Mucosa of gallbladder (tissue), 1 donor: ENCODE results near the gene RPS6KA1. TPM values are rescaled to one million over a fixed set of nuclear protein-coding genes. Genes with fewer than 3 reads are reported as not detected.
"Not testable (repeated sequence)": the region's sequence is repeated elsewhere in the genome, so short reads cannot be mapped to it uniquely, and the experiment has no call there.

Experiments used
- DNase-seq: peaks from one replicate; pipeline ENCODE4 v3.0.0-alpha.2; 2020; ENCODE audit warnings: low spot score
- total RNA-seq: library from RNA; stranded (reverse); gene quantifications from one replicate; pipeline ENCODE4 v1.2.1, GENCODE V29; 2021
- donor health status: DM: no; HTN: no; CAD: no.

RPS6KA1 gene
- total RNA-seq, 1 donor from 2014 or later: 49.2 TPM

DNA sequence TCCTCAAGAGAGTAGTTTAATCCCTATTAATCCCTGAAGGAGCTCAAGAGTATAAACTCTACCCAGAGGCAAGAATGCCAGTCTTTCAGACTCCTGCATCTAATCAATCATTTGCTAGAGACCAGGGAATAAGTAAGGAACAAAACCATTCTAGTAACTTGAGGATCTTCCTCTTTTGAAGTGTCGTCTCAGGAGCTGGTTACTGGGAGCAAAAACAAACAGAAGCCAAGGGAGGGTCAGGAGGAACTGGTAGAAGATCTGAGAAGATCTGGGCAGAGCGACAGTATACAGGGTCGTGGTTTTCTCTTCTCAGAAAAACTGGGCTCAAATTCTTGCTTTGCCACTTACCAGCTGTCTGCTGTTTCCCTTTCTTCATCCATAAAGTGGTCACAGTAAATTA, 69.3 kb downstream of the RPS6KA1 start:
- no peak for DNase-seq

DNA sequence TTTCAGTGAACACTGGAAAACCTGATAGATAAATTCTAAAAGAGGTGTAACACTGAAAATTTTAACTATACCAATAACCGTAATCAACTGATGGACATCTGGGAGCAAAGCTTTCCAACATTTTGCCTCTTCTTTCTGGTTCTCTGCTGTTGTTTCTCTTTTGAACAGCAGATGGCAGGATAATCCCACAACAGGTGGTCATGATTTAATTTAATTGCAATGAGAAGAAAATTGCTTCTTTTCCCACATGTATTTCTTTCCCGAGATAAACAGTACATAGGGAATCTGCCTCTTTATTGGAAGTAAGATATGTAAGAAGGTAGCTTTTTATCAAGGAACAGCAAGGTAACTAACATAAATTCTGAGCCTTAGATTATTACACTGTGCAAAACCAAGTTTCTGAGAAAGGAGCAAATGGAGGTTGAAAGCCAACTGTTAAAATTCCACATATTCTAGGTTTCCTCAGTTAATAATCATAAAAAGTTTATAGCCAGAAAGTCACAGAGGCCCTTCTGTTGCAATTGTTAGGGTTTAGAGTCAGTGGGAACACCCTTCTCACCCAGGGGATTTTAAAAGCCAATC, 72.9 kb downstream of the RPS6KA1 start:
- peak; percentile 63 for DNase-seq

DNA sequence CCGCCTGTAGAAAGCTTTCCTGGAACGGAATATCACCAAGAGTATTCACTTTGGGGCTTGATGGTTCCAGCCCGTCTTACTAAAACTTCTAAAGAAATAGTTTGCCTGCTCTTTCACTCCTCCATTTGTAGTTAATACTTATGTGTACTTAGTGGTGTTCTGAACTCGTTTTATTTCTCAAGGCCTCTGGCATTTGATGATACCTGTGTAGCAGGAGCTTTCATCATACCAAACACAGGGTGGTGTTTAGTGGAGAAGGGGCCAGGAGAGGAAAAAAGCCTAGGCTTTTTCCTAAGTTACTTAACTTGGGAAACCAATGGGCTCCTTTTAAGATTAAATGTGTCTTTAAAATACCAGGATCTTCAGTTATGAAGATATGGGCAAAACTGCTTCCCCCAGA, 74.3 kb downstream of the RPS6KA1 start:
- DNase-seq: no peak

DNA sequence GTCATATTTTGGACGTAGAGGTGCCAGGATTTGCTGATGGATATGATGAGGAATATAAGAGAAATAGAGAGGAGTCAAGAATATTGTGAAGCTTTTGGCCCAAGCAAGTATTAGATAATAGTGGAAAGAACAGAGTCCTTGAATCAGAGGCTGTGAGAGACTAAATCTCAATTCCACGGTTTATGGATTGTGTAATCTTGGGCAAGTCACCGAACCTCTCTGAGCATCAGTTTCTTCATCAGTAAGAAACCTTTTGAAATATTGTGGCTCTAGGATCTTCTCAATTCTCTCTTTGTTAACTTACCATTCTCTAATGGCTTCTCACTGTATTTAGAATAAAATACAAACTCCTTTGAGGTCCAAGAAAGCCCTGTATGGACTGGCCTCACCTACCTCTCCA, 77.6 kb downstream of the RPS6KA1 start:
- no peak for DNase-seq

- no peak for DNase-seq
Measured at GRCh38 chr1:26608895-26609294, 79.3 kb downstream of the RPS6KA1 start.

- no peak for DNase-seq
Measured at GRCh38 chr1:26610781-26611180, 81.2 kb downstream of the RPS6KA1 start.

- not testable (repeated sequence) for DNase-seq
Measured at GRCh38 chr1:26612627-26613026, 83.1 kb downstream of the RPS6KA1 start.

DNA sequence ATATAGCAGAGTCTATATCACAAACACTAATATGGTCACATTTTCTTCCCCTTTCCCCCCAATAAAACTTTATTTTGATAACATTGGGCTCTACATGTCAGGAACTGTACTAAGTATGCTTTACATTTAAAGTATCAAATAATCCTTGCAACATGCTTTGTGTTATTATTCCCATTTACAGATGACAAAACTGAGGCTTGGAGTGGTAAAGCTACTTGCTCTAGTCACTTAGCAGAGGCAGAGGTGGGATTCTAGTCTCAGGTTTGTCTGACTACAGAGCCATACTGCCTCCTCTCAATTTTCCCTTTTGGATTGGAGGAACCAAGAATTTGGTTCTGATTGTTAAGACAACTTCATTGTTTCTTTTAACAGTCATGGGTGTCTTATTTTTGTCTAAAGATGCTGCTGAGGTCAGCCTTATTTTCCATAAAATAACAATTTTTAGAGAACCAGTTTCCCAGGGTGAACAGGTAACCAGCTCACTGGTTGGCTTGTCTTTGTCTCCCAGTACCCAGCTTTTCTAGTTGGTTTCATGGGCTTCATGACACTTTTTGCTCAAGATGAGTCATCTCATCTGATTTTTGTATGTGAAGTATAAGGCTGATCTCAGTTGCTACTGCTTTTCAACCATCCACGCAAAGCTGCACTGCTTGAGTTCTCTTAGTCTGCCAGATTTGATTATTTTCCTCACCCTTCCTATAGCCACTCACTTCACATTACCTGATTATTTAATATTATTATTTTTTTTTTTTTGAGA, 85.3 kb downstream of the RPS6KA1 start:
- no peak for DNase-seq

- no peak for DNase-seq
Measured at GRCh38 chr1:26616881-26617280, 87.3 kb downstream of the RPS6KA1 start.

DNA sequence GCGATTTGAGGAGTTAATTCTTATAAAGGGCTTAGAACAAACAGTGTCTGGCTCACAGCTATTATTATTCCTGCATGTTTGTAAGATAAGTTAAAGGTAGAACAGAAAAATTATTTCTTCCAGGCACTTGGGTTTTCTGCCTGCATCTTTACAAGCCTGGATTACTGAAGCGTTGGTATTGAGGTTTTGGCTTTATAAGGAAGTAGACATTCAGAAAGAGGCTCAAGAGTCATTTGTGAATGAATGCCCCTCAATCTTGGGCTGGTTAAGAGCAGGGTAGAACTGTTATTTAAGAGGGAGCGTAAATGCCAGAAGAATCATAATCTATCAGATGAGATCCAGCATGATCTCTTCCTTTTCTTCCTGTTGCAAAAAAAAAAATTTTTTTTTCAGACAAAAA, 89.0 kb downstream of the RPS6KA1 start:
- no peak for DNase-seq

Other genes starting within 250 kb of the RPS6KA1 start
- 133 TPM for gene SH3BGRL3, start 249.7 kb upstream of the RPS6KA1 start, total RNA-seq
- 21.3 TPM for gene UBXN11, start 223.1 kb upstream of the RPS6KA1 start, total RNA-seq
- 21.1 TPM for gene CD52, start 211.8 kb upstream of the RPS6KA1 start, total RNA-seq
- 25.5 TPM for gene CRYBG2, start 175.6 kb upstream of the RPS6KA1 start, total RNA-seq
- gene ZNF683, start 157.0 kb upstream of the RPS6KA1 start, total RNA-seq: 2.9 TPM
- gene LIN28A, start 118.9 kb upstream of the RPS6KA1 start, total RNA-seq: 1.4 TPM
- 42.3 TPM for gene DHDDS, start 97.4 kb upstream of the RPS6KA1 start, total RNA-seq
- 236 TPM for gene HMGN2, start 57.3 kb upstream of the RPS6KA1 start, total RNA-seq
- gene ARID1A, start 166.3 kb downstream of the RPS6KA1 start, total RNA-seq: 83.6 TPM